Right lobe of liver (tissue), 6 donors: Measurements from ENCODE around the gene OPN1MW3. TPM values are rescaled to one million over a fixed set of nuclear protein-coding genes. Genes with fewer than 3 reads are reported as not detected.
A peak's percentile ranks its signal among the peaks of the same experiment; 100 is the strongest.
"Not testable (repeated sequence)": the region's sequence is repeated elsewhere in the genome, so short reads cannot be mapped to it uniquely, and the experiment has no call there.

Experiments used
- ATAC-seq, 4 donors: fragments of 200-7000 bp; cut with Tn5 transposase; one replicate each; pipeline ENCODE4 v1.9.1; 2020; ENCODE audit warnings: mild to moderate bottlenecking in 4 of 4, moderate library complexity in 4 of 4
- DNase-seq, 3 donors: peaks; one replicate each; pipeline ENCODE4 v3.0.0-alpha.2; 2020
- H3K27ac ChIP-seq, 3 donors: fragments of 200-600 bp; one replicate each; pipeline ENCODE4 v1.8.0; 2022
- H3K27me3 ChIP-seq, 2 donors: fragments of 200-600 bp; one replicate each; pipeline ENCODE4 v1.8.0; 2022
- H3K36me3 ChIP-seq, 4 donors: fragments of 200-600 bp; sonication (generic) in 1 of 4; one replicate each; pipeline versions ENCODE4 v1.5.1 to v1.8.0; 2017 to 2022; ENCODE audit warnings: control low read depth in 1 of 4
- H3K4me1 ChIP-seq, 4 donors: fragments of 200-600 bp; sonication (generic) in 1 of 4; one replicate each; pipeline versions ENCODE4 v1.5.1 to v1.8.0; 2017 to 2022; ENCODE audit warnings: control low read depth in 1 of 4
- H3K4me3 ChIP-seq, 3 donors: fragments of 200-600 bp; one replicate each; pipeline ENCODE4 v1.8.0; 2022
- H3K9me3 ChIP-seq, 4 donors: fragments of 200-600 bp; sonication (generic) in 1 of 4; one replicate each; pipeline versions ENCODE4 v1.5.1 to v1.8.0; 2017 to 2022; ENCODE audit warnings: control low read depth in 1 of 4
- POLR2A ChIP-seq: fragments of 450-650 bp; IDR thresholded peaks from one replicate; pipeline ENCODE4 v1.6.1; 2017; ENCODE audit warnings: antibody characterized with exemption, mild to moderate bottlenecking
- WGBS: methylation state at CpG from one replicate; pipeline ENCODE4 v1.1.6; 2018; ENCODE audit warnings: low coverage, low lambda C conversion rate; ENCODE audit not compliant: insufficient coverage; ENCODE audit errors: missing lambda C conversion rate; 5-methylcytosine and 5-hydroxymethylcytosine counted together
- intact Hi-C, 2 donors: fragments of 100-400 bp; cut with DNase I; formaldehyde crosslinking; loops; one replicate each; pipeline versions ENCODE4 v1.11.2 to v1.14.1; 2022
- total RNA-seq, 6 experiments: library from RNA; depleted of rRNA in 2 of 6; stranded (reverse); fragments of >200 nt in 2 of 6; fragmentation: NEBNext Ultra II Directional in 3 of 6; extraction: Animal tissue kit (Norgen Biotek cat#: 25700) in 3 of 6; gene quantifications; one replicate each; pipeline versions ENCODE4 v1.1.0 to v1.2.4, GENCODE V29; 2016 to 2023
- TF ChIP-seq, protein P1 (sequence below), 4 donors: fragments of 200-600 bp in 3 of 4; fragments of 450-650 bp in 1 of 4; IDR thresholded peaks; one replicate each; pipeline versions ENCODE4 v1.5.1 to v1.8.0; 2016 to 2022; ENCODE audit warnings: antibody characterized with exemption in 4 of 4, mild to moderate bottlenecking in 2 of 4
- donor health status: DM: no; HTN: yes; CAD: no.
- donor health status: DM: no; HTN: no; CAD: no.
- donor health status: DM: no; HTN: no; CAD: no.
- donor health status: DM: no; HTN: yes; CAD: no.
- donor health status: DM: no; HTN: yes; CAD: no.

The OPN1MW3 gene
- total RNA-seq, 6 experiments from 2014 or later, result not detected

DNA sequence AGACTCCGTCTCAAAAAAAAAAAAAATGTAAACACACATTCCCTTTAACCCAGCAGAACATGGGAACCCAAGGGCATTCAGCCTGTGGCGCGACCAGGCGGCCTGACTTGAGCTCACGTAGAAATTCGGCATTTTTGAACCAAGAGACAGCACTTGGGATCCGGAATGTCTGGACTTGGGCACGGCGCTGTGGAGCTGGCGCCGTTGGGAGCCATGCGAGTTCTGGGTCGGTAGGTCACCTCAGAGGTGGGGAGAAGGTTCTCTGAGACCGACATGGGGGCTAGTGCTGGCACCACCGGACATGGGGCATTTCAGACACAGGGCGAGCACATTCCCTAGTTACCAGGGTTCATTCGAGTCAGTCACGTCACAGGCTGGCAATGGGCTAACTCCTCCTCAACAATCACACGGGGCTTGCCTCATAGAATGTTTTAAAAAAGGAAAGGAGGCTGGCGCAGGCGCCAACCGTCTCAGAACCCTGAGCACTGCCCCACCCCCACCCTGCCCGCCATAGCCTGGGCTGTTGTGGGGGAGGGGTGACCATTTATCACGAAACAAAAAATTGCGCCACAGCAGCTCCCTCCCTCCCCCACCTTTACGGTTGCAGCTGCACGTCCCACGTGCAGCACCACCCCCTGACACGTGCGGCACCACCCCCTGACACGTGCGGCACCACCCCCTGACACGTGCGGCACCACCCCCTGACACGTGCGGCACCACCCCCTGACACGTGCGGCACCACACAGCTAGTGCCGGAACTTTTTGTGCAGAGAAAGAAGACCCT is 37.6 kb downstream of the OPN1MW3 start, which contains the start of gene TEX28:
Gene TEX28 (minus strand): TSS at position 334 of the 784 bp plus-strand sequence. CDS start 3,007 bp downstream, outside the sequence.
- TF ChIP-seq POLR2A, result no peak
- intact Hi-C loops, result no loop called here
- Histone ChIP-seq H3K4me3 (no peak within 1 kb of the TSS), H3K9me3 (no peaks in the 10 kb centered on the region), H3K27me3 (no peaks in the 10 kb centered on the region), H3K27ac (no peak within 1 kb of the TSS), H3K36me3 (no peaks in the 10 kb centered on the region), H3K4me1 (no peaks in the 10 kb centered on the region)
- DNase-seq, result peak in 1 of 3 donors; percentile 16
- 90% methylated on average over 15 of the region's 39 CpGs for WGBS
- ATAC-seq, result no peak

DNA sequence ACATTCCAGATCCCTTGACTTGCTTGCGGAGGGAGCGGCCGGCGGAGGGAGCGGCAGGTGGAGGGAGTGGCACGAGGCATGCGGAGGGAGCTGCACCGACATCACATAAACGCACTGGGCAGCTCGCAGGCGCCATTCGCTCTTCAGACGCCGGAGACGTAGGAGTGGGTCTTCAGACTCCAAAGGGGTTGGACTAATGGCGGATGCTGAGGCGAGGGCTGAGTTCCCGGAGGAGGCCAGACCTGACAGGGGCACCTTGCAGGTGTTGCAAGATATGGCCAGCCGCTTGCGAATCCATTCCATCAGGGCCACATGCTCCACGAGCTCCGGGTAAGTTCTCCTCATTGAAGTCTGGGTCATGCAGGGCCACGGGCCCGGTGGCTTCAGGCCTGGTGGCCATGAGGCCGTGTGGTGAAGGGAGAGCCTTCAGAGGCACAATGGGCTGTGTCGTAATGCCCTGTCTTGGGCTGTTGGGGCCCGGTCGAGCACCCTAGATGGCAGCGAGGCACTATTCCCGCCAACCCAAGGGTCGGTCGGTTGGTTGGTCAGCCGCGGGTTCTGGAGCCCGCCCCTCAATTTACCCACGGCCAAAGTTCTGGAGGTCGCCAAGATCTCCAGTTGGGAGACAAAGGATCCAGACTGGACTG is 38.4 kb downstream of the OPN1MW3 start, which contains the start of gene TKTL1:
Gene TKTL1 (plus strand): TSS at position 132 of the 647 bp plus-strand sequence. CDS start 65 bp downstream, at position 197.
- H3K27ac ChIP-seq, result no peak within 1 kb of the TSS
- intact Hi-C loops, result no loop called here

DNA sequence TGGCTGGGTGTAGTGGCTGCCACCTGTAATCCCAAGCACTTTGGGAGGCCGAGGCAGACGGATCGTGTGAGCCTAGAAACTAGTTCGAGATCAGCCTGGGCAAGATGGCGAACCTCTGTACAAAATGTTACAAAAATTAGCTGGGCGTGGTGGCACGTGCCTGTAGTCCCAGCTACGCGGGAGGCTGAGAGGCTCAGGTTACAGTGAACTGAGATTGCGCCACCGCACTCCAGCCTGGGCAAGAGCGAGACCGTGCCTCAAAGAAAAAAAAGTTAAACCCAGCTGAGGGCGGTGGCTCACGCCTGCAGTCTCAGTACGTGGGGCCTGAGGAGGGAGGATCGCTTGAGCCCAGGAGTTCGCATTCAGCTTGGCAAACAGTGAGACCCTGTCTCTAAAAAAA is 39.3 kb downstream of the OPN1MW3 start:
- intact Hi-C loops, result no loop called here
- H3K36me3 ChIP-seq, result no peaks in the 10 kb centered on the region
- WGBS, result 75% methylated on average over 15 of the region's 18 CpGs
- DNase-seq (peak in 1 of 3 donors; percentile 16), ATAC-seq (no peak)
- H3K4me1 ChIP-seq, result no peaks in the 10 kb centered on the region
- H3K9me3 ChIP-seq, result no peaks in the 10 kb centered on the region
- TF ChIP-seq, protein P1, sequence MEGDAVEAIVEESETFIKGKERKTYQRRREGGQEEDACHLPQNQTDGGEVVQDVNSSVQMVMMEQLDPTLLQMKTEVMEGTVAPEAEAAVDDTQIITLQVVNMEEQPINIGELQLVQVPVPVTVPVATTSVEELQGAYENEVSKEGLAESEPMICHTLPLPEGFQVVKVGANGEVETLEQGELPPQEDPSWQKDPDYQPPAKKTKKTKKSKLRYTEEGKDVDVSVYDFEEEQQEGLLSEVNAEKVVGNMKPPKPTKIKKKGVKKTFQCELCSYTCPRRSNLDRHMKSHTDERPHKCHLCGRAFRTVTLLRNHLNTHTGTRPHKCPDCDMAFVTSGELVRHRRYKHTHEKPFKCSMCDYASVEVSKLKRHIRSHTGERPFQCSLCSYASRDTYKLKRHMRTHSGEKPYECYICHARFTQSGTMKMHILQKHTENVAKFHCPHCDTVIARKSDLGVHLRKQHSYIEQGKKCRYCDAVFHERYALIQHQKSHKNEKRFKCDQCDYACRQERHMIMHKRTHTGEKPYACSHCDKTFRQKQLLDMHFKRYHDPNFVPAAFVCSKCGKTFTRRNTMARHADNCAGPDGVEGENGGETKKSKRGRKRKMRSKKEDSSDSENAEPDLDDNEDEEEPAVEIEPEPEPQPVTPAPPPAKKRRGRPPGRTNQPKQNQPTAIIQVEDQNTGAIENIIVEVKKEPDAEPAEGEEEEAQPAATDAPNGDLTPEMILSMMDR (IDR thresholded peaks at IDR 0.05), result no peak
- TF ChIP-seq POLR2A, result no peak
- no peak overlapping the region for H3K4me3 ChIP-seq
- H3K27ac ChIP-seq, result no peak overlapping the region
- no peaks in the 10 kb centered on the region for H3K27me3 ChIP-seq

More for the DNA sequence above, 38.4 kb downstream of the OPN1MW3 start, which contains the start of gene TKTL1:
- TF ChIP-seq, protein P1 (IDR thresholded peaks at IDR 0.05), result no peak
- no peak for TF ChIP-seq POLR2A
- Histone ChIP-seq H3K36me3 (no peaks in the 10 kb centered on the region), H3K27me3 (no peaks in the 10 kb centered on the region), H3K9me3 (no peaks in the 10 kb centered on the region), H3K4me3 (no peak within 1 kb of the TSS), H3K4me1 (no peaks in the 10 kb centered on the region)
- DNase-seq (peak in 1 of 3 donors; percentile 51), ATAC-seq (no peak)
- WGBS, result no CpG with 5 or more reads among the region's 37 CpGs

DNA sequence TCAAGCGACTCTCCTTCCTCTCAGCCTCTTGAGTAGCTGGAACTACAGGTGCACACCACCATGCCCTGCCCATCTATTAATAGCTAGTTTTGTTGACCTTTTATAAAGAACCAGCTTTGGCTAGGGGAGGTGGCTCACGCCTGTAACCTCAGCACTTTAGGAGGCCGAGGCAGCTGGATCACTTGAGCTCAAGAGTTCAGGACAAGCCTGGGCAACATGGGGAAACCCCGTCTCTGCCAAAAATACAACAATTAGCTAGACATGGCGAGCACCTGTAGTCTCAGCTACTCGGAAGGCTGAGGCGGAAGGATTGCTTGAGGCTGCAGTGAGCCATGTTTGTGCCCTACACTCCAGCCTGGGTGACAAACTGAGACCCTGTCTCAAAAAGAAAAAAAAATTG is 40.9 kb downstream of the OPN1MW3 start:
- Histone ChIP-seq H3K4me3 (no peak overlapping the region), H3K36me3 (no peaks in the 10 kb centered on the region), H3K9me3 (no peaks in the 10 kb centered on the region), H3K27me3 (no peaks in the 10 kb centered on the region), H3K27ac (no peak overlapping the region), H3K4me1 (no peaks in the 10 kb centered on the region)
- 76% methylated on average over 6 of the region's 7 CpGs for whole genome bisulfite sequencing
- TF ChIP-seq, protein P1 (IDR thresholded peaks at IDR 0.05), result no peak
- TF ChIP-seq POLR2A, result no peak
- intact Hi-C loops, result no loop called here
- no peak for ATAC-seq
- DNase-seq, result peak in 1 of 3 donors; percentile 22

DNA sequence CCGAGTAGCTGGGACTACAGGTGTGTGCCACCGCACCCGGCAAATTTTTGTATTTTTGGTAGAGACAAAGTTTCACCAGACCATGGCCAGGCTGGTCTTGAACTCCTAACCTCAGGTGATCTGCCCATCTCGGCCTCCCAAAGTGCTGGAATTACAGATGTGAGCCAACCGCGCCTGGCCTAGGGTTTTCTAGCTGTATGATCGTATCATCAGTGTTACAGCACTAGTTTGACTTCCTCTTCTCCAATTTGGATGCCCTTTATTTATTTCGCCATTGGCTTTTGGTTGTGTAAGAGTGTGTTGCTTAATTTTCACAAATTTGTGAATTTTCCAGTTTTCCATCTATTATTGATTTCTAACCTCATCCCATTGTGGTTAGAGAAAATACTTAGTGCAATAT is 43.4 kb downstream of the OPN1MW3 start:
- H3K27me3 ChIP-seq, result no peaks in the 10 kb centered on the region
- no peak overlapping the region for H3K4me3 ChIP-seq
- ATAC-seq, result peak in 2 of 4 donors; percentile 35 to 43
- DNase-seq, result peak in 1 of 3 donors; percentile 47
- TF ChIP-seq, protein P1 (IDR thresholded peaks at IDR 0.05), result no peak
- no peak for TF ChIP-seq POLR2A
- no peaks in the 10 kb centered on the region for H3K36me3 ChIP-seq
- no peaks in the 10 kb centered on the region for H3K9me3 ChIP-seq
- intact Hi-C loops, result no loop called here
- no peak overlapping the region for H3K27ac ChIP-seq
- no peaks in the 10 kb centered on the region for H3K4me1 ChIP-seq
- 54% methylated on average over 6 of the region's 8 CpGs for WGBS

DNA sequence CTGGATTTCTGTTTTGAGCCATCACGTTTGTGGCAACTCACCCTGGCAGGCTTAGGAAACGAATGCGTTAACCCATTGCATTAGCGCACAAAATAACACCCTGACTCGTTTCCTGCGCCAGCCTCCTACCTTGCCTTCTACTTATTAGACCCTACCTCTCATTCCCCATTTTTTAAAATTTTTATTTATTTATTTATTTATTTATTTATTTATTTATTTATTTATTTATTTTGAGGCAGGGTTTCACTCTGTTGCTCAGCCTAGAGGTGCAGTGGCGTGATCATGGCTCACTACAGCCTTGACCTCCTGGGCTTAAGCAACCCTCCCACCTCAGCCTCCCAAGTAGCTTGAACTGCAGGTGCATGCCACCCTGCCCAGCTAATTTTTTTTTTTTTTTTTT is 45.6 kb downstream of the OPN1MW3 start:
- 75% methylated on average over 7 of the region's 7 CpGs for WGBS

More for the DNA sequence above, 45.6 kb downstream of the OPN1MW3 start:
- intact Hi-C loops, ATAC-seq, H3K9me3 ChIP-seq, H3K27ac ChIP-seq, DNase-seq, H3K4me1 ChIP-seq, H3K4me3 ChIP-seq, H3K36me3 ChIP-seq, H3K27me3 ChIP-seq: not testable (repeated sequence)
